ENCODE data around the gene ST6GAL1. TPM values are rescaled to one million over a fixed set of nuclear protein-coding genes. Genes with fewer than 3 reads are reported as not detected.

Gene ST6GAL1
- total and polyA plus RNA-seq, 10 of the 15 experiments (the other 5 are each of a cell fraction or from before 2014, with no cell fraction given): 74.2 to 248 (median 149) TPM

- DNase-seq (ENCODE audit: low read depth, low spot score) (no peak), ATAC-seq (no peak), FAIRE-seq (no peak)
- H4K20me1 ChIP-seq (ENCODE audit: control insufficient read depth, insufficient read depth): 0 out of 2 replicates have a peak, but pooled peaks cover 3% of the 10 kb centered on the region
- H3K9me3 ChIP-seq (replicated peaks; ENCODE audit: control insufficient read depth, insufficient read depth, low read length): no peaks in the 10 kb centered on the region; the same call in 2 of the 3 replicates
- CTCF ChIA-PET: interaction anchor here (0.7 to 1.7 kb wide), 4 partner anchors 15 to 220 kb away, joined by 3 to 9 read pairs (median 4); no protein-coding TSS in a partner anchor
- H3K4me1 ChIP-seq (ENCODE audit: control insufficient read depth, insufficient read depth, low read length): peaks cover 14% of the 10 kb centered on the region
- no peak overlapping the region for H3K4me3 ChIP-seq
- intact Hi-C loops (cut with micrococcal nuclease; ENCODE audit: unreplicated experiment): loop anchor here (5.0 kb wide), 1 partner anchor 138 kb away; the partner anchor contains the start of gene ST6GAL1
- no TSS peak for BruUV-seq (replicated peaks)
- H3K27me3 ChIP-seq (replicated peaks in 1 of 2; ENCODE audit: control insufficient read depth in 2 of 2, insufficient read depth in 2 of 2, low read length in 1 of 2): no peaks in the 10 kb centered on the region
- H3K36me3 ChIP-seq (ENCODE audit: control insufficient read depth in 2 of 2, insufficient read depth in 2 of 2, low read length in 1 of 2): peaks cover 26 to 36% of the 10 kb centered on the region in 2 experiments
- peaks cover 18% of the 10 kb centered on the region for H3K79me2 ChIP-seq (ENCODE audit: control insufficient read depth, insufficient read depth, low read length)
- no peak overlapping the region for H3K9ac ChIP-seq (ENCODE audit: control insufficient read depth, insufficient read depth, low read length)
- WGBS (ENCODE audit: insufficient coverage, insufficient replicate concordance, low lambda C conversion rate, missing lambda C conversion rate): 83% methylated on average over 6 of the region's 7 CpGs
- H3K4me2 ChIP-seq (ENCODE audit: control insufficient read depth, insufficient read depth): no peak overlapping the region
- RAD21 ChIA-PET (ENCODE audit: unreplicated experiment): interaction anchor here (1.4 kb wide), 1 partner anchor 221 kb away, joined by 4 read pairs; no protein-coding TSS in a partner anchor
- SMC1A ChIA-PET (ENCODE audit: uncharacterized antibody, unreplicated experiment): interaction anchor here (1.2 to 3.4 kb wide), 4 partner anchors 11 to 88 kb away, joined by 3 to 16 read pairs (median 4); no protein-coding TSS in a partner anchor
- no peak overlapping the region for H2AFZ ChIP-seq (ENCODE audit: control insufficient read depth, low read depth, low read length)
- in situ Hi-C loops (cut with MboI): no loop called here
- POLR2A ChIA-PET: interaction anchor here (1.0 kb wide), 1 partner anchor 9 kb away, joined by 3 read pairs; no protein-coding TSS in a partner anchor
- TF ChIP-seq POLR2AphosphoS5 (IDR thresholded peaks at IDR 0.05; ENCODE audit: low read length) (peak; percentile 59; the same call in 1 of the 2 replicates), POLR2AphosphoS2 (IDR thresholded peaks at IDR 0.05; ENCODE audit: low read depth, low read length) (peak; percentile 10; the same call in 1 of the 2 replicates), ZNF622 (IDR thresholded peaks at IDR 0.05) (no peak)
- no peak overlapping the region for H3K27ac ChIP-seq (ENCODE audit: control insufficient read depth, insufficient read depth)
Measured at GRCh38 chr3:187069857-187070516, 139.7 kb downstream of the ST6GAL1 start.

- no peak overlapping the region for H3K4me2 ChIP-seq (ENCODE audit: control insufficient read depth, insufficient read depth)
- ATAC-seq: 0 out of 3 replicates have a peak, but pooled peaks have one; percentile 13
- no TSS peak for BruUV-seq (replicated peaks)
- 0 out of 2 replicates have a peak, but pooled peaks cover 3% of the 10 kb centered on the region for H4K20me1 ChIP-seq (ENCODE audit: control insufficient read depth, insufficient read depth)
- no peak overlapping the region for H2AFZ ChIP-seq (ENCODE audit: control insufficient read depth, low read depth, low read length)
- TF ChIP-seq SMAD5 (IDR thresholded peaks at IDR 0.05; ENCODE audit: low read depth) (no peak), POLR2AphosphoS5 (IDR thresholded peaks at IDR 0.05; ENCODE audit: low read length) (0 out of 2 replicates have a peak, but pooled peaks have one; percentile 53), GABPA (IDR thresholded peaks at IDR 0.05; ENCODE audit: low read depth) (no peak), POLR2A (IDR thresholded peaks at IDR 0.05; ENCODE audit: low read depth, low read length) (0 out of 2 replicates have a peak, but pooled peaks have one; percentile 29), POLR2AphosphoS2 (IDR thresholded peaks at IDR 0.05; ENCODE audit: low read depth, low read length) (no peak), RUNX3 (IDR thresholded peaks at IDR 0.05; ENCODE audit: low read length) (peak; percentile 30; the same call in 1 of the 2 replicates)
- H3K4me1 ChIP-seq (ENCODE audit: control insufficient read depth, insufficient read depth, low read length): no peaks in the 10 kb centered on the region
- ChIA-PET CTCF (no interaction called here), POLR2A (no interaction called here), RAD21 (ENCODE audit: unreplicated experiment) (no interaction called here), SMC1A (ENCODE audit: uncharacterized antibody, unreplicated experiment) (interaction anchor here (1.2 to 1.4 kb wide), 2 partner anchors 39 to 45 kb away, joined by 3 to 4 read pairs; no protein-coding TSS in a partner anchor)
- 2% methylated on average over 3 of the region's 3 CpGs for WGBS (ENCODE audit: insufficient coverage, insufficient replicate concordance, low lambda C conversion rate, missing lambda C conversion rate)
- in situ Hi-C loops (cut with MboI): no loop called here
- H3K79me2 ChIP-seq (ENCODE audit: control insufficient read depth, insufficient read depth, low read length): peaks cover 7% of the 10 kb centered on the region
- intact Hi-C loops (cut with micrococcal nuclease; ENCODE audit: unreplicated experiment): no loop called here
- peaks cover 34 to 53% of the 10 kb centered on the region in 2 experiments for H3K36me3 ChIP-seq (ENCODE audit: control insufficient read depth in 2 of 2, insufficient read depth in 2 of 2, low read length in 1 of 2)
- no peaks in the 10 kb centered on the region; the same call in 2 of the 3 replicates for H3K9me3 ChIP-seq (replicated peaks; ENCODE audit: control insufficient read depth, insufficient read depth, low read length)
- H3K27ac ChIP-seq (ENCODE audit: control insufficient read depth, insufficient read depth): no peak overlapping the region
- no peak for FAIRE-seq
- no peak overlapping the region for H3K4me3 ChIP-seq
- H3K9ac ChIP-seq (ENCODE audit: control insufficient read depth, insufficient read depth, low read length): no peak overlapping the region
- no peaks in the 10 kb centered on the region for H3K27me3 ChIP-seq (replicated peaks in 1 of 2; ENCODE audit: control insufficient read depth in 2 of 2, insufficient read depth in 2 of 2, low read length in 1 of 2)
- DNase-seq (ENCODE audit: low read depth, low spot score): no peak
Measured at GRCh38 chr3:187072102-187072501, 141.8 kb downstream of the ST6GAL1 start.

Data from GM12878 (cell line).